GM12891 (cell line): ENCODE results near the gene ZCWPW1.

Experiments used
- PAX5 ChIP-seq: IDR thresholded peaks from 2 replicates; pipeline ENCODE4 v1.6.1; 2011; ENCODE audit warnings: low read length, moderate library complexity, mild to moderate bottlenecking; ENCODE audit not compliant: insufficient read depth, severe bottlenecking
- POLR2A ChIP-seq: IDR thresholded peaks from 2 replicates; pipeline ENCODE4 v1.6.1; 2011; ENCODE audit warnings: low read depth, low read length, control low read depth
- POLR2AphosphoS5 ChIP-seq: IDR thresholded peaks from 2 replicates; pipeline ENCODE4 v1.6.1; 2011; ENCODE audit warnings: low read depth, low read length, control low read depth
- TAF1 ChIP-seq: IDR thresholded peaks from 2 replicates; pipeline ENCODE4 v1.6.1; 2011; ENCODE audit warnings: low read depth, low read length, control low read depth

GRCh38 chr7:100432621-100433275, 4.2 kb upstream of the ZCWPW1 start:
- TF ChIP-seq POLR2AphosphoS5 (no peak), POLR2A (no peak), TAF1 (no peak), PAX5 (no peak)
